Fibroblast of villous mesenchyme (primary cell): Measurements from ENCODE around the gene MIP. TPM values are rescaled to one million over a fixed set of nuclear protein-coding genes. Genes with fewer than 3 reads are reported as not detected.
"Not testable (repeated sequence)": the region's sequence is repeated elsewhere in the genome, so short reads cannot be mapped to it uniquely, and the experiment has no call there.

ENCODE experiments used
- DNase-seq: peaks from one replicate; pipeline ENCODE4 v3.0.0-alpha.2; 2010; ENCODE audit warnings: low read depth
- H3K4me3 ChIP-seq: 2 replicates; pipeline ENCODE4 v1.5.1; 2011; ENCODE audit warnings: low read depth, mild to moderate bottlenecking, low read length
- CTCF ChIP-seq: IDR thresholded peaks from 2 replicates; pipeline ENCODE4 v1.5.1; 2012; ENCODE audit warnings: low read depth, mild to moderate bottlenecking, low read length; ENCODE audit not compliant: insufficient read depth
- total RNA-seq: library from RNA; depleted of rRNA; stranded (reverse); fragments of >200 nt; gene quantifications from 2 replicates; pipeline ENCODE4 v1.2.3, GENCODE V29; 2012

MIP gene
- total RNA-seq, 1 donor: not detected

GRCh38 chr12:56413392-56413791 lies 41.1 kb downstream of the MIP start:
- no peak for TF ChIP-seq CTCF
- DNase-seq: no peak
- H3K4me3 ChIP-seq: no peak overlapping the region

- no peak overlapping the region for H3K4me3 ChIP-seq
- DNase-seq: no peak
- TF ChIP-seq CTCF: no peak
Measured at GRCh38 chr12:56411781-56412639, 42.4 kb downstream of the MIP start.

GRCh38 chr12:56410768-56411167 lies 43.7 kb downstream of the MIP start:
- H3K4me3 ChIP-seq: no peak overlapping the region

GRCh38 chr12:56408799-56409417 lies 45.5 kb downstream of the MIP start:
- DNase-seq: no peak
- TF ChIP-seq CTCF: no peak

More at GRCh38 chr12:56410768-56411167, 43.7 kb downstream of the MIP start:
- TF ChIP-seq CTCF: no peak
- no peak for DNase-seq

GRCh38 chr12:56404227-56404626 lies 50.2 kb downstream of the MIP start:
- DNase-seq, H3K4me3 ChIP-seq: not testable (repeated sequence)

More at GRCh38 chr12:56408799-56409417, 45.5 kb downstream of the MIP start:
- no peak overlapping the region for H3K4me3 ChIP-seq

- not testable (repeated sequence) for H3K4me3 ChIP-seq
Measured at GRCh38 chr12:56401612-56402011, 52.8 kb downstream of the MIP start.

GRCh38 chr12:56401125-56401524 lies 53.3 kb downstream of the MIP start:
- not testable (repeated sequence) for H3K4me3 ChIP-seq

More at GRCh38 chr12:56401612-56402011, 52.8 kb downstream of the MIP start:
- DNase-seq: not testable (repeated sequence)

More at GRCh38 chr12:56401125-56401524, 53.3 kb downstream of the MIP start:
- not testable (repeated sequence) for DNase-seq

Other genes starting within 250 kb of the MIP start
- gene RNF41, start 232.7 kb downstream of the MIP start, total RNA-seq: 112 and 131 TPM in 2 replicates
- 23.3 and 28.0 TPM in 2 replicates for gene NABP2, start 230.3 kb downstream of the MIP start, total RNA-seq
- gene SLC39A5, start 224.6 kb downstream of the MIP start, total RNA-seq: not detected in 2 replicates
- 22.2 and 25.9 TPM in 2 replicates for gene ANKRD52, start 196.3 kb downstream of the MIP start, total RNA-seq
- gene COQ10A, start 187.7 kb downstream of the MIP start, total RNA-seq: 9.0 and 12.5 TPM in 2 replicates
- 150 and 153 TPM in 2 replicates for gene CS, start 154.3 kb downstream of the MIP start, total RNA-seq
- 94.7 and 113 TPM in 2 replicates for gene CNPY2, start 138.7 kb downstream of the MIP start, total RNA-seq
- gene PAN2, start 120.7 kb downstream of the MIP start, total RNA-seq: 13.0 and 14.8 TPM in 2 replicates
- gene IL23A, start 115.8 kb downstream of the MIP start, total RNA-seq: 0.32 TPM in 1 of 2 replicates, not detected in the other
- gene STAT2, start 94.5 kb downstream of the MIP start, total RNA-seq: 232 and 296 TPM in 2 replicates
- not detected in 2 replicates for gene APOF, start 91.8 kb downstream of the MIP start, total RNA-seq
- gene TIMELESS, start 5.2 kb downstream of the MIP start, total RNA-seq: 7.1 and 7.8 TPM in 2 replicates
- gene SPRYD4, start 13.9 kb upstream of the MIP start, total RNA-seq: 2.3 and 3.0 TPM in 2 replicates
- gene GLS2, start 33.5 kb upstream of the MIP start, total RNA-seq: under 0.01 TPM in 1 of 2 replicates, not detected in the other
- gene RBMS2, start 67.2 kb upstream of the MIP start, total RNA-seq: 21.9 and 32.8 TPM in 2 replicates
- 44.8 and 57.9 TPM in 2 replicates for gene BAZ2A, start 175.7 kb upstream of the MIP start, total RNA-seq
- gene ATP5F1B, start 191.3 kb upstream of the MIP start, total RNA-seq: 339 and 449 TPM in 2 replicates
- gene PTGES3, start 233.6 kb upstream of the MIP start, total RNA-seq: 62.5 and 96.7 TPM in 2 replicates